Brain microvascular endothelial cell (primary cell): ENCODE results near the gene ADRB2.

Source experiments
- DNase-seq: peaks from one replicate; pipeline ENCODE4 v3.0.0-alpha.2; 2020
- H3K27ac ChIP-seq: fragments of 250-450 bp; sonication (Bioruptor Pico); 2 replicates; pipeline ENCODE4 v1.5.1; 2020; ENCODE audit warnings: mild to moderate bottlenecking, moderate library complexity
- H3K27me3 ChIP-seq: fragments of 250-450 bp; sonication (Bioruptor Pico); replicated peaks from 2 replicates; pipeline ENCODE4 v1.5.1; 2020; ENCODE audit warnings: mild to moderate bottlenecking
- H3K36me3 ChIP-seq: fragments of 250-450 bp; sonication (Bioruptor Pico); replicated peaks from 2 replicates; pipeline ENCODE4 v1.5.1; 2020; ENCODE audit warnings: mild to moderate bottlenecking
- H3K4me3 ChIP-seq: 2 replicates; pipeline ENCODE4 v1.5.1; 2011; ENCODE audit warnings: low read depth, mild to moderate bottlenecking, control low read depth, low read length, moderate library complexity
- in situ Hi-C: cut with HindIII; loops from 2 replicates; pipeline ENCODE4 v1.10.0; 2017; ENCODE audit warnings: low sequenced_read_pairs, low pct_ligation_motif_present
- TF ChIP-seq, protein P1 (sequence below): IDR thresholded peaks from 2 replicates; pipeline ENCODE4 v1.5.1; 2011; ENCODE audit warnings: low read depth, mild to moderate bottlenecking, moderate library complexity, low read length, control low read depth, inconsistent platforms; ENCODE audit errors: missing control alignments

The ADRB2 gene

DNA sequence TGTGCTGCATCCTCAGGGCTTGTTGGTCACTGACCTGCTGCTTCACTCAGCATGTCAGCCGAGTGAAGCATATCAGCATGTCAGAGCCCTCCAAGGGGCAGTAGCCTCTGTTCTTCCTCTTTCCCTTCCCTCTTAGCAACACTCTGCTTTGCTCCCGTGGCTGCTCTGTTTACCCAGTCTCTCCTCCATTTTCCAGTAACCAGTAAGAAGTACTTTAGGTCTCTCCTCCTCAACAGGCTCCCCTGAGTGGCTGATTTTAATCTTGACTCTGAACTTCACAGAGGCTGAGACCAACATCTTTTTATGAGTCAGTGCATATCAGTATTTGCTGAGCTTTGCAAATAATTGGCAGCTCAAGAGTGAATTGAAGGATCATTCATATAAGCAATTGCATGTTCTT lies 18.6 kb upstream of the ADRB2 start:
- no peaks in the 10 kb centered on the region for H3K27me3 ChIP-seq
- in situ Hi-C loops: no loop called here
- peak; percentile 29 for DNase-seq
- no peak overlapping the region for H3K27ac ChIP-seq
- H3K4me3 ChIP-seq: no peak overlapping the region
- H3K36me3 ChIP-seq: no peaks in the 10 kb centered on the region
- TF ChIP-seq, protein P1, sequence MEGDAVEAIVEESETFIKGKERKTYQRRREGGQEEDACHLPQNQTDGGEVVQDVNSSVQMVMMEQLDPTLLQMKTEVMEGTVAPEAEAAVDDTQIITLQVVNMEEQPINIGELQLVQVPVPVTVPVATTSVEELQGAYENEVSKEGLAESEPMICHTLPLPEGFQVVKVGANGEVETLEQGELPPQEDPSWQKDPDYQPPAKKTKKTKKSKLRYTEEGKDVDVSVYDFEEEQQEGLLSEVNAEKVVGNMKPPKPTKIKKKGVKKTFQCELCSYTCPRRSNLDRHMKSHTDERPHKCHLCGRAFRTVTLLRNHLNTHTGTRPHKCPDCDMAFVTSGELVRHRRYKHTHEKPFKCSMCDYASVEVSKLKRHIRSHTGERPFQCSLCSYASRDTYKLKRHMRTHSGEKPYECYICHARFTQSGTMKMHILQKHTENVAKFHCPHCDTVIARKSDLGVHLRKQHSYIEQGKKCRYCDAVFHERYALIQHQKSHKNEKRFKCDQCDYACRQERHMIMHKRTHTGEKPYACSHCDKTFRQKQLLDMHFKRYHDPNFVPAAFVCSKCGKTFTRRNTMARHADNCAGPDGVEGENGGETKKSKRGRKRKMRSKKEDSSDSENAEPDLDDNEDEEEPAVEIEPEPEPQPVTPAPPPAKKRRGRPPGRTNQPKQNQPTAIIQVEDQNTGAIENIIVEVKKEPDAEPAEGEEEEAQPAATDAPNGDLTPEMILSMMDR: no peak

DNA sequence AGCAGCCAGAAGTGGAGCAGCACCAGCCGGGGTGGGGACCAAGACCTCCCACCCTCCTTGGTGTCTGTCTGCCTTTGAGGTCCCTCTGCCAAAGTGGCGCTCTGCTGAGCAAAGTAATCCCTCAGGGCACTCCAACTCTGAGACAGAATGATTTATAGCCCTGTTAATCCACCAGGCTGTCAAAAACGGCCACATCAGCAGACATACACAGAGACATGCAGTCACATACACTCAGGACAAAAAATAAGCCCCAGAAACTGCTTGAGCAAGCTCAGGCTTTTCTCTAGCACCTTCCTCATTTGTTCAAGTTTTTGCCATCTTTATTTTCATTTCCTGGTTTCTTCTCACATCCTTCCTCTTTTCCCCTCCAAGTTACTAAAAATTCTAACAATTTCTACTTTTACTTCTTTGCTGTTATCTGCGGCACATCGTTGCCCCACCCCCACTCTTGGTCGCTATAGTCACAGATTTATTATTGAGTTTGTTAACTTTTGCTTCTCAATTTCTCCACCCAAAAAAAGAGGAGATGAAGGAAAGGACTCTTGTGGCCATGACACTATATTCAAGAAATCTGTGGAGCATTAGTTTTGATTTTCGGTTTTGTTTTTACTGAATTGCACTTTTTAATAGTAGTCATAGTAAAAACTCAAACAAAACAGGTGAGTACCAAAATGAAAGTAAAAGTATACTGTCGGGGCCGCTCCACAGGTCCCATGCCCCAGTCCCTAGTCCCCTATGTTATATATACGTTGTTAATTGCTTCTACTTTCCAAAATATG lies 17.4 kb upstream of the ADRB2 start:
- H3K27ac ChIP-seq: no peak overlapping the region
- H3K4me3 ChIP-seq: no peak overlapping the region
- no peak for DNase-seq
- in situ Hi-C loops: no loop called here
- no peaks in the 10 kb centered on the region for H3K27me3 ChIP-seq
- H3K36me3 ChIP-seq: no peaks in the 10 kb centered on the region
- TF ChIP-seq, protein P1: no peak

DNA sequence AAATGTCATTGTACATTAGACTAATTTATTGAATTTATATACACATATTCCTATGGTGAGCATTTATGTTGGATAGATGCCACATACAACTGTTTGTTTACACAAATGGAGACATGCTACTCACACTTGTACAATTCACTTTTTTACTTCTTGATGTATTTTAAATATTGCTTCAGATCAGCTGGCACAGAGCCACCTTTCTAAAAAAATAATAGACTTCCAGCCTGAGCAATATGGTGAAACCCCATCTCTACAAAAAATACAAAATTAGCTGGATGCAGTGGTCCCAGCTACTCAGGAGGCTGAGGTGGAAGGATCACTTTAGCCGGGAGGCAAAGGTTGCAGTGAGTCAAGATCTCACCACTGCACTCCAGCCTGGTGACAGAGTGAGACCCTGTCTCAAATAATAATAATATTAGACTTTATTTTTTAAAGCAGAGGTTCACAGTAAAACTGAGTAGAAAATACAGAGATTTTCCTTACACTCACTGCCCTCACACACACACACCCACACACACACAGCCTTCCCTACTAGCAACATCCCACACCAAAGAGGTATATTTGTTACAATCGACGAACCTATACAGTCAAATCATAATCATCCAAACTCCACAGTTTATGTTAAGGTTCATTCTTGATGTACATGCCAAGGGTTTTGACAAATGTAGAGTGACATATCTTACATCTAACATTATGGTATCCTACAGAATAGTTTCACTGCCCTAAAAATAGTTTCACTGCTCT lies 16.5 kb upstream of the ADRB2 start:
- Histone ChIP-seq H3K36me3 (no peaks in the 10 kb centered on the region), H3K27me3 (no peaks in the 10 kb centered on the region), H3K27ac (no peak overlapping the region), H3K4me3 (no peak overlapping the region)
- no peak for DNase-seq
- TF ChIP-seq, protein P1: no peak
- in situ Hi-C loops: no loop called here

DNA sequence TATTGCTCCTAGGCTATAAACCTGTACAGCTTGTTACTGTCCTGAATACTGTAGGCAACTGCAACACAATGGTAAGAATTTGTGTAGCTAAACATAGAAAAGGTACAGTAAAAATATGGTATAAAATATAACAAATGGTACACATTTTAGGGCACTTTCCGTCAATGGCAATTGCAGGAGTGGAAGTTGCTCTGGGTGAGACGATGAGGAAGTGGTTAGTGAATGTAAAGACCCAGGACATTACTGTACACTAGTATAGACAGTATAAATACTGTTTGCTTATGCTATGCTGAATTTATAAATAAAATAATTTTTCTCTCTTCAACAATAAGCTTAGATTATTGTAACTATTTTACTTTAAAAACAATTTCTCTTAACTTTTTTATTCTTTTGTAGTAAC lies 15.6 kb upstream of the ADRB2 start:
- TF ChIP-seq, protein P1: no peak
- Histone ChIP-seq H3K27ac (no peak overlapping the region), H3K4me3 (no peak overlapping the region), H3K36me3 (no peaks in the 10 kb centered on the region), H3K27me3 (no peaks in the 10 kb centered on the region)
- in situ Hi-C loops: no loop called here
- no peak for DNase-seq

DNA sequence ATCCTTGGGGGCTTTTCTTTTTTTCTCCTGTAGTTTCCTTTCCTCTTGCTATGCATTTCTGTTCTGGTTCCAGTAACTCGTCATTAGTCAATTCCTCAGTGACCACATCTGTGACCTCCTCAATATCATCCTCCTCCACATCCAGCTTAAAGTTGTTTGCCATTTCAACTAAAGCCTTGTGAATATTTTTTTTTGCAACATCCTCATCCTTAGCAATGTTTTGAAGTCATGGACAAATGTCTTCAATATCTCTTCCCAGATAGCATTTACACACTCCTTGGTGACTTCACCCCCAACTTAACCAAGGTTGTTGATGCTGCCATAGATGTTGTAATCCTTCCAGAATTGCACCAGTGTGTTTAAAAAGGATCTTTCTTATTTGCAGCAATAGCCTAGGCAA lies 14.7 kb upstream of the ADRB2 start:
- no peaks in the 10 kb centered on the region for H3K27me3 ChIP-seq
- TF ChIP-seq, protein P1: no peak
- no peak overlapping the region for H3K4me3 ChIP-seq
- no peaks in the 10 kb centered on the region for H3K36me3 ChIP-seq
- H3K27ac ChIP-seq: no peak overlapping the region
- in situ Hi-C loops: no loop called here
- no peak for DNase-seq
